Hematopoietic multipotent progenitor cell treated with erythropoietin and hydrocortisone succinate and interleukin-3 and kit ligand, for 8 days (in vitro differentiated cells): ENCODE measurements around the gene PHKA1.
"Not testable (repeated sequence)": the region's sequence is repeated elsewhere in the genome, so short reads cannot be mapped to it uniquely, and the experiment has no call there.

Experiments
- DNase-seq: peaks from one replicate; pipeline ENCODE4 v3.0.0-alpha.2; 2015

PHKA1 gene

GRCh38 chrX:72568406-72569092 lies 145.6 kb downstream of the PHKA1 start:
- no peak for DNase-seq

- no peak for DNase-seq
Measured at GRCh38 chrX:72566448-72566847, 147.7 kb downstream of the PHKA1 start.

- DNase-seq: not testable (repeated sequence)
Measured at GRCh38 chrX:72559655-72560054, 154.5 kb downstream of the PHKA1 start.

GRCh38 chrX:72554448-72555140 lies 159.5 kb downstream of the PHKA1 start:
- no peak for DNase-seq

- DNase-seq: not testable (repeated sequence)
Measured at GRCh38 chrX:72552443-72552842, 161.7 kb downstream of the PHKA1 start.

- no peak for DNase-seq
Measured at GRCh38 chrX:72545990-72546389, 168.1 kb downstream of the PHKA1 start.

GRCh38 chrX:72540318-72540717 lies 173.8 kb downstream of the PHKA1 start:
- peak; percentile 65 for DNase-seq

- peak; percentile 32 for DNase-seq
Measured at GRCh38 chrX:72539822-72540221, 174.3 kb downstream of the PHKA1 start.

GRCh38 chrX:72536542-72536941 lies 177.6 kb downstream of the PHKA1 start:
- no peak for DNase-seq

GRCh38 chrX:72532366-72532765 lies 181.7 kb downstream of the PHKA1 start:
- peak; percentile 67 for DNase-seq
